Measurements from ENCODE around the gene MAX.

Gene MAX, protein sequence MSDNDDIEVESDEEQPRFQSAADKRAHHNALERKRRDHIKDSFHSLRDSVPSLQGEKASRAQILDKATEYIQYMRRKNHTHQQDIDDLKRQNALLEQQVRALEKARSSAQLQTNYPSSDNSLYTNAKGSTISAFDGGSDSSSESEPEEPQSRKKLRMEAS

DNA sequence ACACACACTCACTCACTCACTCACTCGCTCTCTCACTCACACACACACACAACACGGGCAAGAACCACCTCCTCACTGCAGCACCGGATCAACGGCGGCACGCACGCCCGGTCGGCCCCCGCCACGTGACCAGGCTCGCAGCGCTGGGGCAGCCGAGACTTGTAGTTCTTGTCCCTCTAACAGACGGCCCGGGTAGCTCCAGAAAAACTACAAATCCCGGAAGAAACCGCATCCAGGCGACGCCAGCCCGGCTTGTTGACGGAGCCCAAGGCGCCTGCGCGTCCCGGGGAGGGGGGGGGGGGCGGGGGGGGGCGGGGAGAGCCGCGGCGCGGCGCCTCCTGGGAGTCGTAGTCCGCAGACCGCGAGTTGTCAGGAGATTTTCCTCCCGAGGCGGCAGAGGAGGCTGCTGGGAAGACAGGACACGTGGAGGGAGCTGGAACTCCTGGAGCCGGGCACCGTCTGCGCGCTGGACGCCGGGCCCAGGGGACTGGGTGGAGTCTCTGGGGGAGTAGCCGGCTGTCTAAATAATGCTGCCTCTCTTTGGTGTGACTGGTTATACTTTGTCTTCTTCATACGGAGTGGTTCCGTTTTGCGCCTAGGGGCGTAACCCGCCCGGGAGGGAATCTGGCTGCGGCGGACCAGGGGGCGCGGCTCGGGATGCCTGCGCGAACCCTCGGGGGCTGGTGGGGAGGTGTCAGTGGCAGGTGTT is at the start of gene MAX:
Gene MAX (minus strand): TSS at position 77 of the 709 bp plus-strand sequence. CDS start 178 bp downstream, outside the sequence.
- peak; percentile 100 for DNase-seq

DNA sequence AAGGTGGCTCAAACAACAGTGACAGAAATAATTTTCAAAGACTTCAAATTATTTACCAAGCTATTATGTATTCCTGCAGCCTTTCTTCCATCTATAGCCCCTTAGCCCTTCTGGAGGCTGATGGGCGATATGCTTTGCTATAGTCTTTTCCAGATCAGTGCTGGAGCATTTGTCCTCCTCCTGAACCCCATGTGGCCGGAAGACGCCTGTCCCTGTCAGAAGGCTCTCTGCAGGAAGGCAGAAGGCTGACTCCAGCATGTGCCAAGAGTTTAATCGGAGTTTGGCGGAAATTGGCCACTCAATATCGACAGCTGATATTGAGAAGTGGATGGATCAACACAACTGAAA is 49.3 kb upstream of the MAX start:
- no peak for DNase-seq

DNA sequence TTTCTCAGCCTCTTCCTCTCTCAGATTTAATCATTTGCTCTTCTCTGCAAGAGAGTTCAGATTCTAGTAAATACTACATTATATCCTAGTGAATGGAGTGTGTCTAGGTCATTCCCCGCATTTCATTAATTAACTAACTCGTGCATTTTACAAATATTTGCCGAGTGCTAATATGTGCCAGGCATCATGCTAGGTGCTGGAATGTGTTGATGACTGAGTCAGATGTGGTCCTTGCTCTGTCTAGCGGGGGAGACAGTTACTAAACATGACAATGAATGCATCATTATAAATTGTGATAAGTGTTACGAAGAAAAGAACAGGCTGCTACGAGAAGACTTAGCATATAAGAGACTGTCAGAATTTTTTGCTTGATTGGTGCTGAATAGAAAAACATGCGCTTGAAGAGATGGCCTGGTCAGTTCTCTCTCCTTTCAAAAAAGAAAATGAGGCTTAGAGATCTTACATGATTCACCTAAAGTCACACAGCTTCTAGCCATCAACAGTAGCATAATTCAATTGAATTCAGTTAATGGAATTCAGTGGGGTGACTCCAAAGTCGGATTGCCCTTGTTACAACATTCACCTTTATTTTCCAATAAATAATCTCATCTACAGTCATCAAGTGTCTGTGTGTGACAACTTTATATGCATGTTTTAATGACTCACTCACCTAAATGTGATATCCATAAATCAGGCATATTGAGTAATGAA is 48.7 kb upstream of the MAX start:
- DNase-seq = no peak

DNA sequence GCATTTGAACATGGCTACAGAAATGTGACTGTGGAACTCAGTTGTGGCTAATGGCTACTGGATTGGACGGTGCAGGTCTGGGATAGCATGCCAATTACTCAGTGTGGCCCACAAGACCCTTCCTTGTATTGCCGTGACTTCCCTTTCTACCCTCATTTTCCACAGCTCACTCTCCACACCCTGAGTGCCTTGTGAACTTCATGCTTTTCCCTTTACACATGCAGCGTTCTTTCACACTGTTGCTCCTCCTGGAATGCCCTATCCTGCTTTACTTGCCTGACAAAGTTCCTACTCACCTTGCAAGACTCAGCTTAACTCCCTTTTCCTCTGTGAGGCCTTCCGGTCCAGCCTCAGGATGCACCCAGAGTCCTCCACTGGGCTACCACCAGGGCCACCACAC is 46.8 kb upstream of the MAX start:
- no peak for DNase-seq

DNA sequence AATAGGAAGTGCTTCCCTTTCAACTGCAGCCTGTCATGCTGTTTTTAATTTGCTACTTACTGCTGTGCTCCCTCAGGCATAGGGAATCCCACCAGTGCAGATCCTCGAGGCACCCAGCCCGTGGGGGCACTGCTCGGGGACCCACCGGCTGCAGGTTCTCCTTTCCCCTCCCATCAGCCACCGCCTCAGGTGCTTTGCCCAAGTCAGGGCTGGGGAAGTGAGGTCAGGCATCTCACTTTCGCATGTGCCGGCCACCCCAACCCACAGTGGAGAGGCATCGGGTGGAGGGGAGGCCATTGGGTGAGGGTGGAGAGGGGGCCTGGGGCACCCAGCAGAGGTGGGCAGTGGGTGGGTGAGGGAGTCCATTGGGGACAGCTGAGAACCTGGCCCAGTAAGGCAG is 41.9 kb upstream of the MAX start:
- no peak for DNase-seq

DNA sequence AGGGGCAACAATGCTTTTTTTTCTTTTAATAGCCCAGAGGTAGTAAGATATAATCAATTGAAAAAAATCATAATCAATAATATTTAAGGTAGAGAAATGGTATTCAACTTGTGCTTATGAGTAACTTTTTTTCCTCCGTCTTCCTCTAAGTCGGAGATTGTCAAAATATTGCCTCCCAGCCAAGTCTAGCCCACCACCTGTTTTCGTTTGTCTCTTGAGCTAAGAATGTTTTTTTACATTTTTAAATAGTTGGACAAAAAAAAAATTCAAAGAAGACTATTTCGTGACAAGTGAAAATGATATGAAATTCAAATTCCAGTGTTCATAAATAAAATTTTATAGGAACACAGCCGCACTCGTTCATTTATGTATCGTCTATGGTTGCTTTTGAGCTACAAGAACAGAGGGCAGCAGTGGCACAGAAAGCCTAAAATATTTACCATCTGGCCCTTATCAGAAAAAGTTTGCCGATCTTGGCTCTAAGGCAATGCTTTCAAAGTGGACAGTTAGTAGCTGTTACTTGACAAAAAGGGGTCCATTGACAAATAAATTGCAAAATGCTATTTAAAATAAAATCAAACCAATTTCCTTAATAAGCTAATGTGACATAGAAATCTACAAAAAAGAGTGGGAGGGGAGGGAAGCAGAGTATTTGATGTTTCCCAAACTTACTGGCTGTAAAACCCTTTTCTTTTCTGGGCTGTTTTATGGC is 40.8 kb upstream of the MAX start:
- no peak for DNase-seq

DNA sequence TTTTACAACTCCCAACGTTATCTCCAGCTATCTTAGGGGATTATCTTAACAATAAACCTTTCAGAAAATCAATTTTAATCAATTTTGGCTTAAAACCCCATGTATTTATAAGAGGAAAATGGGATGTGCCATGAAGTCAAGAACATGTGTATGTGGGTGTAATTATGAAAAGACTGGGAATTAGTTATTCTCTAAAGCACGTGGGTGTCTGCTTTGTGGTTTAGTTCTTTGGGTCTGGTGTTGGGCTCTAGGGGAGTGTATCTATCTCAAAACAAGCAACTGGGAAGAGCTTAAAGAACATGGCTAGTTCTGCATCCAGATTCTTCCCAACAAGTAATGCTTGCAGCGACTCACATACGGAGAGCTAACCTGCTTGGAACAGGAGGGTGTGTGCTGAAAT is 40.1 kb upstream of the MAX start:
- no peak for DNase-seq

DNA sequence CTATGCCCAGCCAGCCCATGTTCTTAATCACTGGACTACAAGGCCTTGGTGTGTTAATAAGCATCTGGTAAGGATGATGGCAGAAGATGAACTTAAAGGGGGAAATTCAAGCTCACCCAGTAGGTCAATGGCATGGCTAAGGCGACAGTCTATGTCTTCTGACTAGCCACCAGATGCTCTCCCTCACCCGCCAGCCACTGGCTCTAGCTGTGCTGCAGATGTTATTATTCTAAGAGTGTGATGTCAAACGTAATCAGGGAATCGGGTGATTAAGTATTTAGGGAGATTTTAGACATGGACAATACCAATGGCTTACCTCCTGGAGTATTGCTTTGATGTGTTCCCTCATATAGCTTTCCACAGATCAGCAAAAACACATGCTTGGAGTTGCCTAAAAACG is 39.2 kb upstream of the MAX start:
- no peak for DNase-seq

DNA sequence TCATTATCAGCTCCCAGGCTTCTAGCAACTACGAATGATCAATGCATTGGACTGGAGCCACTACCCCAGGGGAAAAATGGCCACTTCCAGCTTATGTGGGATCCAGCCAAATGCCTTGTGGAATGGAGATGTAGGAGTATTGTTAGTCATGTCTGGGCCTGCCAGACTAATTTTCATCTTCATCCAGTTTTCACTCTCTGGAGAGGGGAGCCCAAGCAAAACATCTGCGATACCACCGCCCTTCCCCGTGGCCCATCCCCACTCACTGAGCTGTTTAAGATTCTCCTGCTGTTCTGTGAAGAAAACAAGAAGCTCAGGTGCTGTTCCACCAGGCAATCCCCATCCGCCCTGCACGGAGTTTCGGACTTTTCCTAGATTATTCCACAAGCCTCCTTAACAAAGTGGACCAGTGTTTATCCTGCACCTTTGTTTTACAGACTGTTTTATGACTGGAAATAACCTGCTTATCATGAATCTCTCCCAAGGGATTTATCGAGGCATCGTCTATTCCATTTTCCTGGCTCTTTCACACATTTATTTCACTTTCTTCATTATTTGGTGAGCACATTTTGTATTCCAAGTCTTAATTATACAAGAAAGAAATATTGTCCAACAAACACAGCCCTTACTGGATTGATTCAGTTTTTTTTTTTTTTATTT is 35.5 kb upstream of the MAX start:
- no peak for DNase-seq

DNA sequence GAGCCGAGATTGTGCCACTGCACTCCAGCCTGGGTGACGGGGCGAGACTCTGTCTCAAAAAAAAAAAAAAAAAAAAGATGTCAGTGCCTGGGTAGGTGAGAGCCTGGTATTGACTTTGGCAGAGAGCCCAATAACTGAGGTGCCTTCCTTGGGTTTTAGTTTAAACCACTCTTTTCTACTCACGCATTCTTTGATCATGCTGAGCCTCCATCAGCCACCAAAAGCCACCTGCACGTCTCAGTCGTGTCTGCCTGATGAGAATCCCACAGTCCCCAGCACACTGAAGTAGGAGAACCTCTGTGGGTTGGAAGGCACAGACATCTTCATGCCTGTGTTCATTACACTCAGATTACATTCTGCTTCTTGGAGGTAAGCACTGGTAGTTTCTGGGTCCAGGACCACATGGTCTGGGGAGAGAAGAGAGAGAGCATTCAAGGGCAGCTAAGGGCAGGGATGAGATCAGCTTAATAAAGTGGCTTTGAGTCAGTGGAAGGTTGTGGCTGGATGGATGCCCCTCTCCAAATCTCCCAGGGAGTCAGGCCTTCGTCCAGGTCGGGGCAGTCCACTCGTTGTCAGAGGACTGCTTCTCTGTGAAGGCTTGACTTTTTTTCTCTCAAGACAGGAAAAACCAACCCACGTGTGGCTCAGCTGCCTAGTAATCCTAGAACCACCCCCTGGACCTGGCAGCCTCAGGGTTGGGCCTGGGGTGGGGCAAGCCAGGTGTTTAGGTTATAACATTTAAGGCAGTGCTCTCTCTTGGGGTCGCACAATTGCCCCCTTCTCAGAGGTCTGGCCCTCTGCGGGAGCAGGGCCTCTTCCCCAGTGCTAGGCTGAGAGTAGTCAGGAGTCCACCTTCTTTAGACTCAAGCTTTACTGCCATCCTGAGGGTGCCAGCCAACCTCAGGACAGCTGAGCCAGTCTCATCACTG is 32.6 kb upstream of the MAX start:
- DNase-seq = no peak

DNA sequence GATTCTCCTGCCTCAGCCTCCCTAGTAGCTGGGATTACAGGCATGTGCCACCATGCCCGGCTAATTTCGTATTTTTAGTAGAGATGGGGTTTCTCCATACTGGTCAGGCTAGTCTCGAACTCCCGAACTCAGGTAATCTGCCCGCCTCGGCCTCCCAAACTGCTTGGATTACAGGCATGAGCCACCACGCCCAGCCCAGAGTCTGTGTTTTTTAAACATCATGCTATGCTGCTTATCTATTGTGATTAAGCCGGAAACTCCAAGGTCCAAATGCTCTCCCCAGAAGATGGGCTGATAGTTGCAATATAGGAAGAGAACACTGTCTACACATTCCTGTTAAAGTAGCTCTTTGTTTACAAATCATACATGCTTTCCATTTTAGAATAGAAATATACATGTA is 30.5 kb upstream of the MAX start:
- no peak for DNase-seq

DNA sequence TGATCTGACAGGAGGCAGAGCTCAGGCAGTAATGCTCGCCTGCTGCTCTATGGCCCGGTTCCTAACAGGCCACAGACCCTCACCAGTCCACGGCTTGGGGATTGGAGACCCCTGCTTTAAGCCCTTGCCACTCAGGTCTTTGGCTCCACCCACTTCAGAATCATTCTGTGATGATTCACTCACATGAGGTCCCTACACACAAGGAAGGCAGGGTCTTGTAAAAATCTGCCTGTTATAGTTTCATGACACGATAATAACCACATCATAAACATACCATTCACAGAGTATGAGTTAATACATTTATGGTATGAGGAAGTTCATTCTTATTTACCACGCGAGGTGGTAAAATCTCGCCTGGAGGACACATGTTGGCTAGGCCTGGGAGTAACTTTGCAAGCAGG is 29.0 kb upstream of the MAX start:
- no peak for DNase-seq

DNA sequence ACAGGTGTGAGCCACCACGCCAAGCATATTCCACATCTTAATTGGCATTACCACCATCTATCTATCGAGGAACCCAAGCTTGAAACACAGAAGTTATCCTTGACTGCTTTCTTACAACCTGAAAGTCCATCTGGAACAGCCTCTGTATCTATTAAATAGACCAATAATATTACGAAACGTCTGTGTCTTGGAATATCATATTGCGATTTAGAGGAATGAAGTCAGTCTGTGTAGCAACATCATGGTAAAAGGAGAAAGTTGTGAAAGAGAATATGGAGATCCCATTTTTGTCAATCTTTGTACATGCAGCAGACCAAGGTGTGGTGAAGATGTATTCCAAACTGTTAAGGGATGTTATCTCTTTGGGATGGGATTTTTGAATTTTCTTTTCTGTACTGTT is 25.8 kb upstream of the MAX start:
- no peak for DNase-seq

DNA sequence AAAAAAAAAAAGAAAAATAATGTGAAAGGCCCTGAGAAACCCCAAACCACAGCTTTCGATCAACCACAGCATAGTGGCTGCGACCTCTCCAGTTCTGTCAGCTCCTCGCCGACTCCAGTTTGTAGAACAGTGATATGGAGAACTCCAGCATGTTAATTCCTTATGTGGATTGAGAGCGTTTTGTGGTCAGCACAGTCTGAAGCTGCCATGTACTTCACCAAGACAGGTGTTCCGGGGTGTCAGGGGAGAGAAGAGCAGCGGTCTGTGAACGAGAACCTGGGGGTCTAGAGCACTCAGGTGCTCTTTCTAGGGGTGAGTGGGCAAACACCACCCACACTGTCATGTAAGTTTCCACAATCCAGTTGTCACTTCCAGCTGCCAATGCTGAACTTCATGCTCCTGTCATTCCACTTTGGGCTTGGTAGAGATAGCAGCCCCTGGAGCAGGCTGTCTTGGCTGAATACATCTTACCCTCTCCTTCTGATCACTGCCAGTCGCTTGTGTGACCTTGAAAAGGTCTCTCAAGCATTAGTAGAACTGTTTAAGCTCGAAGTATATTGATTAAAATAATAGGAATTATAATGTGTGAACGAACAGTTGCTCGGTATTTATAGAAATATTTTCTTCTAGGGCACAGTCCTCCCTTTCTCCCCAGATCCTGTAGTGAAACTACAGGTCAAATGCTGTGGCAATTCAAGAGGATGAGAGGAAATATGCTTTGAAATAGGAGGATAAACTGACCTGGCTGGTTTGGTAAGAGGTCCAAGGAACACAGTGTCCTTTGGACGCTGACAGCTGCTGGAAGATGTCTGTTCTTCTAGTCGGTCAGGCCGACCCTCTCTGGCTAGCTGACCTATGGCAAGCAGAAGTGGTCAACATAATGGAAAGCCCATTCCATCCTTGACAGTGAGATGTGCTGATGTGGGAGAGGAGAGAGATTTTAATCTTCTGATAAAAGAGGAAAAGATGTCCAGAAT is 15.7 kb upstream of the MAX start:
- DNase-seq = peak; percentile 59

DNA sequence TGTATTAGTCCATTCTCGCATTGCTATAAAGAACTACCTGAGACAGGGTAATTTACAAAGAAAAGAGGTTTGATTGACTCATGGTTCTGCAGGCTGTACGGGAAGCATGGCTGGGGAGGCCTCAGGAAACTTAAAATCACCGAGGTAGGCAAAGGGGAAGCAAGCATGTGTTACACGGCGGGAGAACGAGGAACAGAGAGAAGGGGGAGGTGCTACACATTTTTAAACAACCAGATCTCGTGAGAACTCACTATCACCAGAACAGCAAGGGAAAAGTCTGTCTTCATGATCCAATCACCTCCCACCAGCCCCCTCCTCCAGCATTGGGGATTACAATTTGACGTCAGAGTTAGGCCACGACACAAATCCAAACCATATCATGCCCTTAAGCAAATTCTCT is 13.3 kb upstream of the MAX start:
- DNase-seq = no peak

DNA sequence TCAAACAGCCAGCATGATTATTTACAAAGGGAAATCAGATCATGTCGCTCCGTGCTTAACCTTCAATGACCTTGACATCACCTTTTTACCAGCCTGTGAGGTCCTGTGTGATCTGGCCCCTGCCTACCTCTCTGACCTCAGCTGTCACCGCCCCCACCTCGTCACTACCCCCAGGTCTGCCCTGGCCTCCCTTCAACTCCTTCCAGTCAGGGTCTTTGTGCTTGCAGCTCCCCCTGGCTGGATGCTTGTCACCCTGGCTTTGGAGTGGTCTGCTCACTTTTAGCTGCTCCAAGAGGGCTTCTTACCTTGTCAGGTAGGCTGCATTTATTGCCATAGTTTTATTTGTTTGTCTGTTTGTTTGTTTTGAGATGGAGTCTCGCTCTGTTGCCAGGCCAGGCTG is 8.2 kb upstream of the MAX start:
- DNase-seq = no peak

DNA sequence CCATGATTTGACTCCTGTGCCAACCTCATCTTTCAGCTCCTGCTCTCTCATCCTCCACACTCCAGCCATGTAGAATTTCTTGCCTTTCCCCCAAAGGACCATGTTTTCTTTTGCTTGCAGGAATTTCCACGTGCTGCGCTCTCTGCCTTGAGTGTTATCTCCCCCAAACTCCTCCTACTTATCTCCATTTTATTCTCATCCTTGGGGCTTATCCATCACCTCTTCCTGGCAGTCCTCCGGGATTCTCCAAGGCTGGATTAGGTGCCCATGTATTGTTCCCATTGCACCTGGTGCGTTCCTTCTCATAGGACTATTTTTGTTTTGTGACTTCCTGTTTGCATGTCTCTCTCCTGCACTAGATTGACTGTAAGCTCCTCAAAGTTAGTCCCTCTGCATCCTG is 7.0 kb upstream of the MAX start:
- no peak for DNase-seq

DNA sequence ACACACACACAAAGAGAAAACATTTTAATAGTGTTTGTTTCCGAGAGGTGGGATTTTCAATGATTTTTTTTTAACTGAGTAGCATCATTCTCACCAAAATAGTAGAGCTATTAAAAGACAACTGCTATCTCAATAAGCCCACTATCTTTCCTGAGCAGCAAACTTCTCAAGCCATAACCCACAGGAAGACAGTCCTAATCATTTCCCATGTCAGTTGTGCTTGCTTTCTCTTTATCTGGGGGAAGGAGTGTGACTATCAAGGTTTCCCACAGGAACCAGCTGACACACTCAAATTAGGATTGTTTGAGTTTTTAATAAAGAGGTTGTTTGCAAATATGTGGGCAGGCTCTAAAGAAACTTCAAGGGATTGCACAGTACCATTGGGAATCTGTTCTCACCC is 4.9 kb upstream of the MAX start:
- DNase-seq = no peak

DNA sequence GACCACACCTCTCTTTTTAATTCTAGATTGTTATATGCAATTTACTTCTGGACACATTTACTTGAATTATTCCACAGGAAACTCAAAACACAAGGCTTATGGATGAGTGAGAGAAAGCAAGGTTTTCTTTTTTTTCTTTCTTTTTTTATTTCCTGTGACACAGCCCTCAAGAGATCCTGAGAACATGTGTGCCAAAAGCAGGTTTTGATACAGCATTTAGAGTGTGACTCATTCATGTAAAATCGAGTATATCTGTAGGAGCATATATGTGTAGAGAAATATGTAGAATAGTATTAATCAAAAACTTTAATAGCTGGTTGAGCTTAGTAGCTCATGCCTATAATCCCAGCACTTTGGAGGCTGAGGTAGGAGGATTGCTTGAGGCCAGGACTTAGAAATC is 4.4 kb upstream of the MAX start:
- DNase-seq = no peak

DNA sequence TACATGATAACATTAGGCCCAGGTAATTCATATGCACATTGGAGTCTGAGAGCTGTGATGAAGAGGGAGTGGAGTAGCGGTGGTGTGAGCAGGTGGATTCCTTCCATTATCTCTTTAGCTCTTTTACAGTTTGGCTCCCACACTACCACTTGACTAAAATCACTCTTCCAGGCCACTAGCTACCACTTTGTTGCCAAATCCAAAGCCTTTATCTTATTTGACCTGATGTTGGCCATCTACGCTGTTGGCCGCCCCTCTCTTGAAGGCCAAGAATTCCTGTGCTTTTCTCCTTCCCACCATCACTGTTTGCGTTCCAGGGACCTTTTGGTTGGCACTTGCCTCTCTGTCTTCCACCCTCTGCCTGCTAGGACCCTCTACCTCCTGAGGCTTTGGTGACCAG is 4.0 kb upstream of the MAX start:
- no peak for DNase-seq

DNA sequence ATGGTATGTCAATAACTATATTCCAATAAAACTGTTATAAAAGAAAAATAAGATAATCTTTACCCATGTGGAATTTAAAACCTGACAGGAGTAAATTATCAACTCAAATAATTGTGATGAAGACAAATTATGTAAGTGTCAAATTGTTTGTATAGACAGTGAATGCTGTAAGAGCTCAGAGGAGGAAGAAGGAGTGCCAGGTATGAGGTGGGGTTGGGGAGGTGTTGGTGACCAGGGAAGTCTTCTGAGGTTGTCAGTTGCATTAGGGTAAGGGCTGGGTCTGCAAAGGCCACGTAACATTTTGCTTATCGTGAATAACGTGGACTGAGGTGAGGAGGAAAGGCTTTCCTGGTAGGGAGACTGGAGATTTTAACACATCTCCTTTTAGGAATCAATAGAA is 2.5 kb upstream of the MAX start:
- no peak for DNase-seq
